ENCODE measurements around the gene MOCS1.

DNA sequence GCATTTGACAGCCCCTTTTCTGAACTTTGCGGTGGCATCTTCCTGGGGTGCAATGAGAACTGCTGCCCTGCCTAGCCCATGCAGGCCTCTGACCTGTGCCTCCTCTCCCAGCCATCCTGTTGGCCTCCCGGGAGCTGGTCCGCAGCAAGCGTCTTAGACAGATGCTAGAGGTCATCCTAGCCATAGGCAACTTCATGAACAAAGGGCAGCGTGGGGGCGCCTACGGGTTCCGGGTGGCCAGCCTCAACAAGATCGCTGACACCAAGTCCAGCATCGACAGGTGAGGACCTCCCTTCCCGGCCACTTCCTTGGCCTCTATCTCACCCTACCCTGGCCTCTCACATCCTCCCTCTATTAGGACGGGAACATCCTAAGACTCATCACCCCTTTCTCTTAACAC lies 37.6 kb downstream of the MOCS1 start:
- TF ChIP-seq, protein P1, sequence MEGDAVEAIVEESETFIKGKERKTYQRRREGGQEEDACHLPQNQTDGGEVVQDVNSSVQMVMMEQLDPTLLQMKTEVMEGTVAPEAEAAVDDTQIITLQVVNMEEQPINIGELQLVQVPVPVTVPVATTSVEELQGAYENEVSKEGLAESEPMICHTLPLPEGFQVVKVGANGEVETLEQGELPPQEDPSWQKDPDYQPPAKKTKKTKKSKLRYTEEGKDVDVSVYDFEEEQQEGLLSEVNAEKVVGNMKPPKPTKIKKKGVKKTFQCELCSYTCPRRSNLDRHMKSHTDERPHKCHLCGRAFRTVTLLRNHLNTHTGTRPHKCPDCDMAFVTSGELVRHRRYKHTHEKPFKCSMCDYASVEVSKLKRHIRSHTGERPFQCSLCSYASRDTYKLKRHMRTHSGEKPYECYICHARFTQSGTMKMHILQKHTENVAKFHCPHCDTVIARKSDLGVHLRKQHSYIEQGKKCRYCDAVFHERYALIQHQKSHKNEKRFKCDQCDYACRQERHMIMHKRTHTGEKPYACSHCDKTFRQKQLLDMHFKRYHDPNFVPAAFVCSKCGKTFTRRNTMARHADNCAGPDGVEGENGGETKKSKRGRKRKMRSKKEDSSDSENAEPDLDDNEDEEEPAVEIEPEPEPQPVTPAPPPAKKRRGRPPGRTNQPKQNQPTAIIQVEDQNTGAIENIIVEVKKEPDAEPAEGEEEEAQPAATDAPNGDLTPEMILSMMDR (IDR thresholded peaks at IDR 0.05; ENCODE audit: low read depth, low read length, poor library complexity, severe bottlenecking) = no peak
- TF ChIP-seq EZH2phosphoT487 (IDR thresholded peaks at IDR 0.05; ENCODE audit: borderline replicate concordance, low read length) = no peak
